Pancreas (tissue), 10 donors: ENCODE results near the gene ZIC2. TPM values are rescaled to one million over a fixed set of nuclear protein-coding genes. Genes with fewer than 3 reads are reported as not detected.
"Not testable (repeated sequence)": the region's sequence is repeated elsewhere in the genome, so short reads cannot be mapped to it uniquely, and the experiment has no call there.

Experiments used
- ATAC-seq, 4 donors: fragments of 200-7000 bp; cut with Tn5 transposase; one replicate each; pipeline versions ENCODE4 v1.8.0 to v1.9.1; 2020; ENCODE audit warnings: mild to moderate bottlenecking in 4 of 4, moderate library complexity in 4 of 4
- DNase-seq, 6 donors: peaks; one replicate each; pipeline ENCODE4 v3.0.0-alpha.2; 2020
- FAIRE-seq: peaks from 2 replicates; lab custom pipeline; 2012; peaks lifted over from hg19 to GRCh38; lab: Jason Lieb, UNC
- H3K27ac ChIP-seq, 4 donors: fragments of 200-600 bp; sonication (generic); 1 replicate in 3 of 4; 2 replicates in 1 of 4; pipeline versions ENCODE4 v1.5.0 to v1.8.0; 2020
- H3K27me3 ChIP-seq, 4 donors: fragments of 200-600 bp; one replicate each; pipeline ENCODE4 v1.8.0; 2021
- H3K36me3 ChIP-seq, 3 donors: fragments of 200-600 bp; sonication (generic) in 1 of 3; one replicate each; pipeline versions ENCODE4 v1.5.0 to v1.8.0; 2020 to 2021
- H3K4me1 ChIP-seq, 3 donors: fragments of 200-600 bp; one replicate each; pipeline ENCODE4 v1.8.0; 2021
- H3K4me3 ChIP-seq, 4 donors: fragments of 200-600 bp; sonication (generic) in 2 of 4; one replicate each; pipeline versions ENCODE4 v1.5.0 to v1.8.0; 2020 to 2021
- H3K9me3 ChIP-seq, 4 donors: fragments of 200-600 bp; one replicate each; pipeline ENCODE4 v1.8.0; 2021
- WGBS, 2 donors: extraction: QIAGEN DNeasy Blood & Tissue Kit; methylation state at CpG; one replicate each; pipeline ENCODE4 v1.1.7; 2013; 5-methylcytosine and 5-hydroxymethylcytosine counted together
- intact Hi-C, 3 donors: fragments of 100-400 bp; cut with DNase I; formaldehyde crosslinking; loops; one replicate each; pipeline versions ENCODE4 v1.11.1 to v1.14.2; 2022
- polyA plus RNA-seq, 2 donors: library from polyadenylated mRNA; stranded (reverse); fragments of 200-250 nt; gene quantifications; one replicate each; pipeline ENCODE4 v1.2.3, GENCODE V29; 2013
- total RNA-seq, 6 donors: library from RNA; stranded (reverse); fragmentation: NEBNext Ultra II Directional in 4 of 6; extraction: Animal tissue kit (Norgen Biotek cat#: 25700) in 4 of 6; gene quantifications; one replicate each; pipeline versions ENCODE4 v1.2.1 to v1.2.4, GENCODE V29; 2021 to 2023
- TF ChIP-seq, protein P1 (sequence below), 4 donors: fragments of 200-600 bp; sonication (generic) in 3 of 4; IDR thresholded peaks; one replicate each; pipeline versions ENCODE4 v1.5.0 to v1.8.0; 2021; ENCODE audit warnings: antibody characterized with exemption in 4 of 4
- donor health status: healthy with polysubstance abuse.
- donor health status: DM: no; HTN: no; CAD: no; lungs with moderate emphysema.
- donor health status: DM: no; HTN: no; CAD: no.
- donor health status: control.
- donor health status: control.
- donor health status: Bipolar disorder and iron deficiency.
- donor health status: DM: yes; HTN: yes; CAD: no.
- donor health status: DM: no; HTN: no; CAD: no.
- donor health status: DM: no; HTN: no; CAD: no.
- donor health status: DM: yes; HTN: yes; CAD: no.

ZIC2 gene
- total and polyA plus RNA-seq, 8 donors: 0.47 TPM; not detected in 7

- TF ChIP-seq, protein P1, sequence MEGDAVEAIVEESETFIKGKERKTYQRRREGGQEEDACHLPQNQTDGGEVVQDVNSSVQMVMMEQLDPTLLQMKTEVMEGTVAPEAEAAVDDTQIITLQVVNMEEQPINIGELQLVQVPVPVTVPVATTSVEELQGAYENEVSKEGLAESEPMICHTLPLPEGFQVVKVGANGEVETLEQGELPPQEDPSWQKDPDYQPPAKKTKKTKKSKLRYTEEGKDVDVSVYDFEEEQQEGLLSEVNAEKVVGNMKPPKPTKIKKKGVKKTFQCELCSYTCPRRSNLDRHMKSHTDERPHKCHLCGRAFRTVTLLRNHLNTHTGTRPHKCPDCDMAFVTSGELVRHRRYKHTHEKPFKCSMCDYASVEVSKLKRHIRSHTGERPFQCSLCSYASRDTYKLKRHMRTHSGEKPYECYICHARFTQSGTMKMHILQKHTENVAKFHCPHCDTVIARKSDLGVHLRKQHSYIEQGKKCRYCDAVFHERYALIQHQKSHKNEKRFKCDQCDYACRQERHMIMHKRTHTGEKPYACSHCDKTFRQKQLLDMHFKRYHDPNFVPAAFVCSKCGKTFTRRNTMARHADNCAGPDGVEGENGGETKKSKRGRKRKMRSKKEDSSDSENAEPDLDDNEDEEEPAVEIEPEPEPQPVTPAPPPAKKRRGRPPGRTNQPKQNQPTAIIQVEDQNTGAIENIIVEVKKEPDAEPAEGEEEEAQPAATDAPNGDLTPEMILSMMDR (IDR thresholded peaks at IDR 0.05): no peak
- Histone ChIP-seq H3K9me3 (no peaks in the 10 kb centered on the region), H3K27me3 (no peaks in the 10 kb centered on the region), H3K27ac (no peak overlapping the region), H3K36me3 (no peaks in the 10 kb centered on the region), H3K4me3 (no peak overlapping the region), H3K4me1 (no peaks in the 10 kb centered on the region)
- intact Hi-C loops: no loop called here
- DNase-seq: no peak
- FAIRE-seq: no peak
- ATAC-seq: no peak
- WGBS, 2 donors: 83 to 84% methylated on average over 4 of the region's 4 CpGs
These were observed 33.2 kb upstream of the ZIC2 start for GRCh38 chr13:99948411-99948810.

DNA sequence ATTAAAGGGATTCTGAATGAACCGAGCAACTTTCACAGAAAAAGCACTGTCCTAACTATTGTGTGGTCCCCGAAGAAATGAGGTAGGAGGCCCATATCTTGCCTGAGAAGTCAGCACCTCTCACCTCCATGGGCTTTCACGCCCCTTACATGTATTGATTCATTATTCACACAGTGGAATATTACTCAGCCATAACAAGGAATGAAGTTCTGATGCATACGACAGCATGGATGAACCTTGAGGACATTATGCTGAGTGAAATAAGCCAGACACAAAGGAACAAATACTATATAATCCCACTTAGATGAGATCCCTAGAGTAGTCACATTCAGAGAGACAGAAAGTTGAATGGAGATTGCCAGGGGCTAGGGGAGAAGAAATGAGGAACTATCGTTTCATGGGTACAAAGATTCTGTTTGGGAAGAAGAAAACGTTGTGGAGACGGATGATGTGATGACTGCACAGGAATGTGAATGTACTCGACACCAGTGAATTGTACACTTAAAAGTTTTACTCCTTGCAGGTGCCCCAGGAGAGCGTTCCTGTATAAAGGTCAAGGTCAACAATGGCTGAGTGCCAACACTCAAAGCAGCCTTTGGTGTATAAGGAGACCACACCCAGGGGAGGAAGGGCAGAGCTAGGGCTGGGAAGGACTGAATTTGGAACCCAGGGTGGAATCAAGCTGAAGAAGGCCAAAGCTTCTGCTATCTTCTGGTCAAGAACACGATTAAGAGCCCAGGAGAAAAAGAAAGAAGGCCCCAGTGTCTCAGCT is 32.5 kb upstream of the ZIC2 start:
- Histone ChIP-seq H3K27me3 (no peaks in the 10 kb centered on the region), H3K9me3 (no peaks in the 10 kb centered on the region), H3K4me3 (no peak overlapping the region), H3K27ac (no peak overlapping the region), H3K36me3 (no peaks in the 10 kb centered on the region), H3K4me1 (no peaks in the 10 kb centered on the region)
- FAIRE-seq: no peak
- intact Hi-C loops: no loop called here
- no peak for DNase-seq
- no peak for ATAC-seq
- WGBS, 2 donors: 68 to 77% methylated on average over 10 of the region's 10 CpGs
- TF ChIP-seq, protein P1 (IDR thresholded peaks at IDR 0.05): no peak

DNA sequence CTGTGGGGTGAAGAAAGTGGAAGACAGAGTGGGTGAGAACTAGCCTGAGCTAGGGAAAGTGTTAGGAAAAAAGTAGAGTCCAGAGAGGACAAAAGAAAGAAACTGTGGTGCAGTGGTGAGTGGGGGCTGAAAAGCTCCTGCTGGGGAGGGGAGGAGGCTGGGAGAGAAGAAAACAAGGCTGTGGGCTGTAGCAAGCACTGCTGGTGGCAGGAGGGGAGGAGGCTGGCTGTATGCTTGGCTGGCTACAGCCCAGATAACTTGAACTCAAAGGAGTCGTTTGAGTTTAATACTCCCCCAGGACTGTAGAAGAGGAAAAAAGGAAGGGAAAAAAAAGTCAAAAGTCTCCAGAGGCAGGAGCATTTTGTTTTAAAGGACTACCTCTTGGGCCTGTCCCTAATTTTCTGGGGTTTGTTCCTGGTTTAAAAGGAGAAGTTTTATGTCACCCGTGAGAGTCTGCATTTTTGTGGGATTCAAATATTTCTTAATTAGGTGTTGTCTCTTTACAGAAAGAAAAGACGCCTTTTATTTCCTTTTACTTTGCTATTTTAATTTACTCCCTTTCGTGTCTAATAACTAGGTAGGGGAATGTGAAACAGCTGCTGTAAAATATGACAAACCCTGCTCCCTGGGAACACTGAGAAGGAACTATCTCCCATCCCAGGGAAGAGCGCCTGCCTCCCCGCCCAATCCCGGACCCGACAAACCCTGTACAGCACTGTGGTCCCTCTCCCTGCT is 31.7 kb upstream of the ZIC2 start:
- H3K27ac ChIP-seq: no peak overlapping the region
- H3K27me3 ChIP-seq: peaks cover 0 to 1% (median 0%) of the 10 kb centered on the region in 4 donors
- TF ChIP-seq, protein P1 (IDR thresholded peaks at IDR 0.05): no peak
- ATAC-seq (no peak), DNase-seq (no peak), FAIRE-seq (no peak)
- no peaks in the 10 kb centered on the region for H3K9me3 ChIP-seq
- WGBS, 2 donors: 66 to 75% methylated on average over 8 of the region's 8 CpGs
- no peaks in the 10 kb centered on the region for H3K36me3 ChIP-seq
- H3K4me3 ChIP-seq: no peak overlapping the region
- H3K4me1 ChIP-seq: no peaks in the 10 kb centered on the region
- intact Hi-C loops: no loop called here

DNA sequence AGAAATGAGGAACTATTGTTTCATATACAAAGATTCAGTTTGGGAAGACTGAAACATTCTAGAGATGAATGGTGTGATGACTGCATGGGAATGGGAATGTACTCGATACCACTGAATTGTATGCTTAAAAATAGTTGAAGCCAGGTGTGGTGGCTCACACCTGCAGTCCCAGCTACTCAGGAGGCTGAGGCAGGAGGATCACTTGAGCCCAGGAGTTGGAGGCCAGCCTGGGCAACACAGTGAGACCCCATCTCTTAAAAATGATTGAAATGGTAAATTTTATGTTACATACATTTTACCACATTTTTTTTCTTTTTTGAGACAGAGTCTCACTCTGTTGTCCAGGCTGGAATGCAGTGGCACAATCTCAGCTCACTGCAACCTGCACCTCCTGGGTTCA is 29.9 kb upstream of the ZIC2 start:
- intact Hi-C loops, ATAC-seq, H3K36me3 ChIP-seq, DNase-seq, H3K9me3 ChIP-seq, H3K27ac ChIP-seq, FAIRE-seq, H3K4me1 ChIP-seq, H3K4me3 ChIP-seq: not testable (repeated sequence)
- WGBS, 2 donors: 95 to 96% methylated on average over 1 of the region's 1 CpG
- H3K27me3 ChIP-seq: peaks cover 0 to 18% (median 2%) of the 10 kb centered on the region in 4 donors

GRCh38 chr13:99953138-99953755 is 28.3 kb upstream of the ZIC2 start:
- no peak overlapping the region for H3K4me3 ChIP-seq
- intact Hi-C loops: no loop called here
- no peaks in the 10 kb centered on the region for H3K9me3 ChIP-seq
- WGBS, 2 donors: 63 to 70% methylated on average over 14 of the region's 14 CpGs
- peaks cover 5 to 12% (median 6%) of the 10 kb centered on the region in 3 donors for H3K4me1 ChIP-seq
- no peak for DNase-seq
- H3K36me3 ChIP-seq: no peaks in the 10 kb centered on the region
- FAIRE-seq: no peak
- H3K27me3 ChIP-seq: peaks cover 3 to 32% (median 13%) of the 10 kb centered on the region in 4 donors
- TF ChIP-seq, protein P1 (IDR thresholded peaks at IDR 0.05): no peak
- no peak overlapping the region for H3K27ac ChIP-seq
- ATAC-seq: no peak
